Progenitor cell of endocrine pancreas (in vitro differentiated cells): ENCODE results near the gene KRT5. TPM values are rescaled to one million over a fixed set of nuclear protein-coding genes. Genes with fewer than 3 reads are reported as not detected.

Experiments
- DNase-seq: peaks from one replicate; pipeline ENCODE4 v3.0.0; 2021; ENCODE audit warnings: low spot score; ENCODE audit not compliant: unreplicated experiment
- H3K27ac Mint-ChIP-seq: 2 replicates; pipeline ENCODE4 v1.8.0; 2021; ENCODE audit warnings: mild to moderate bottlenecking, moderate library complexity, mixed read lengths
- H3K27me3 Mint-ChIP-seq: 2 replicates; pipeline ENCODE4 v1.8.0; 2021; ENCODE audit warnings: mixed read lengths
- H3K36me3 Mint-ChIP-seq: 2 replicates; pipeline ENCODE4 v1.8.0; 2022; ENCODE audit warnings: mixed read lengths; ENCODE audit not compliant: insufficient read depth
- H3K4me1 Mint-ChIP-seq: 2 replicates; pipeline ENCODE4 v1.8.0; 2021; ENCODE audit warnings: low read depth, mixed read lengths
- H3K4me3 Mint-ChIP-seq: 2 replicates; pipeline ENCODE4 v1.8.0; 2021; ENCODE audit warnings: low read depth, mild to moderate bottlenecking, moderate library complexity, mixed read lengths
- H3K9me3 Mint-ChIP-seq: 2 replicates; pipeline ENCODE4 v1.8.0; 2021; ENCODE audit warnings: low read depth, mixed read lengths
- total RNA-seq: library from RNA; stranded (reverse); gene quantifications from 2 replicates; pipeline ENCODE4 v1.2.1, GENCODE V29; 2021
- TF ChIP-seq, protein P1 (sequence below): fragments of 200-600 bp; sonication (generic); IDR thresholded peaks from one replicate; pipeline ENCODE4 v1.5.0; 2021; ENCODE audit warnings: antibody characterized with exemption, mild to moderate bottlenecking; ENCODE audit not compliant: unreplicated experiment

KRT5 gene
- total RNA-seq, 1 donor from 2014 or later = not detected

DNA sequence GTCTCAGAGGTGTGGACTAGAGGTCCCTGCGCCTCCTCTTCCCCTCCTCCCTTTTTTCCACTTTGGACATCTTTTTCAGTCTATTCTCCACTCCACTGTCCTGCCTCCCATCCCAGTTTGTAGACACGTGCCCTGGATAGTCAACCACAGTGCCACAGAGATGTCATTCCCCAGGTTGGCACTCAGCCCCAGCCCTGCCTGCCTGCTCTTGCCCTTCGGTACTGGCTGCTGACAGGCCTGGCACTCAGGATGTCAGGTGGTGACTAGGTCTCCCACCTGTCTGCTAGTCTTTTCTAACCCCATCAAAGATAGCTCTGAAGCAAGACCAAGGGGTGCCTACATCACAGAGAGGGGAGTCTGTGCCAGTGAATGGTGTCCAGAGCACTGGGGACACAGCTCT, 16.9 kb upstream of the KRT5 start:
- TF ChIP-seq, protein P1, sequence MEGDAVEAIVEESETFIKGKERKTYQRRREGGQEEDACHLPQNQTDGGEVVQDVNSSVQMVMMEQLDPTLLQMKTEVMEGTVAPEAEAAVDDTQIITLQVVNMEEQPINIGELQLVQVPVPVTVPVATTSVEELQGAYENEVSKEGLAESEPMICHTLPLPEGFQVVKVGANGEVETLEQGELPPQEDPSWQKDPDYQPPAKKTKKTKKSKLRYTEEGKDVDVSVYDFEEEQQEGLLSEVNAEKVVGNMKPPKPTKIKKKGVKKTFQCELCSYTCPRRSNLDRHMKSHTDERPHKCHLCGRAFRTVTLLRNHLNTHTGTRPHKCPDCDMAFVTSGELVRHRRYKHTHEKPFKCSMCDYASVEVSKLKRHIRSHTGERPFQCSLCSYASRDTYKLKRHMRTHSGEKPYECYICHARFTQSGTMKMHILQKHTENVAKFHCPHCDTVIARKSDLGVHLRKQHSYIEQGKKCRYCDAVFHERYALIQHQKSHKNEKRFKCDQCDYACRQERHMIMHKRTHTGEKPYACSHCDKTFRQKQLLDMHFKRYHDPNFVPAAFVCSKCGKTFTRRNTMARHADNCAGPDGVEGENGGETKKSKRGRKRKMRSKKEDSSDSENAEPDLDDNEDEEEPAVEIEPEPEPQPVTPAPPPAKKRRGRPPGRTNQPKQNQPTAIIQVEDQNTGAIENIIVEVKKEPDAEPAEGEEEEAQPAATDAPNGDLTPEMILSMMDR = no peak
- H3K9me3 Mint-ChIP-seq = no peaks in the 10 kb centered on the region
- no peak for DNase-seq
- peaks cover 16% of the 10 kb centered on the region for H3K27me3 Mint-ChIP-seq
- H3K4me3 Mint-ChIP-seq = no peak overlapping the region
- H3K27ac Mint-ChIP-seq = no peak overlapping the region
- H3K36me3 Mint-ChIP-seq = no peaks in the 10 kb centered on the region
- H3K4me1 Mint-ChIP-seq = no peaks in the 10 kb centered on the region

GRCh38 chr12:52535574-52535973, 15.4 kb upstream of the KRT5 start:
- Mint-ChIP-seq H3K4me1 (no peaks in the 10 kb centered on the region), H3K9me3 (no peaks in the 10 kb centered on the region), H3K27ac (no peak overlapping the region), H3K27me3 (peaks cover 21% of the 10 kb centered on the region), H3K36me3 (no peaks in the 10 kb centered on the region), H3K4me3 (no peak overlapping the region)
- DNase-seq = no peak
- TF ChIP-seq, protein P1 = no peak

GRCh38 chr12:52534482-52534881, 14.3 kb upstream of the KRT5 start:
- Mint-ChIP-seq H3K27me3 (peaks cover 21% of the 10 kb centered on the region), H3K27ac (no peak overlapping the region), H3K9me3 (no peaks in the 10 kb centered on the region), H3K4me3 (no peak overlapping the region), H3K36me3 (no peaks in the 10 kb centered on the region), H3K4me1 (no peaks in the 10 kb centered on the region)
- DNase-seq = no peak
- TF ChIP-seq, protein P1 = no peak

GRCh38 chr12:52533686-52534470, 13.7 kb upstream of the KRT5 start:
- Mint-ChIP-seq H3K9me3 (no peaks in the 10 kb centered on the region), H3K4me3 (no peak overlapping the region), H3K36me3 (no peaks in the 10 kb centered on the region), H3K27me3 (peaks cover 17% of the 10 kb centered on the region), H3K27ac (no peak overlapping the region), H3K4me1 (no peaks in the 10 kb centered on the region)
- TF ChIP-seq, protein P1 = no peak
- no peak for DNase-seq

DNA sequence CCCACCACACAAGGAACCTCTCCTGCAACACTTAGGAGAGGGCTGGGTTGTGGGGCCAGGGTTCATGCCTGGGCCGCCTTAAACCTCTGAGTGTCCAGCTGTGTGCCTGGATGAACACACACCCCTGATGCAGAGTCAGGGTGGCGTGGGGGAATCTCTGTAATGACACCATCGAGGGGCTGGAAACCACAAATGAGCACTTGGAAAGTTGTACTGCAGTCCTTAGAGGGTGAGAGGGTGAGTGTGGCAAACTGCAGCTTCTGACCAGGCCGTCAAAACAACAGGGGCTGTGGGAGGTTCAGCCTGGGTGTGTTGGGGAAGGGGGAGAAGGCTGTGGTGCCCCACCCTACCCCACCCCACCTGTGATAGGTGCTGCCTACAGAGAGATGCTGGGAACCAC, 12.4 kb upstream of the KRT5 start:
- H3K4me1 Mint-ChIP-seq = no peaks in the 10 kb centered on the region
- TF ChIP-seq, protein P1 = no peak
- DNase-seq = no peak
- H3K27ac Mint-ChIP-seq = no peak overlapping the region
- peaks cover 15% of the 10 kb centered on the region for H3K27me3 Mint-ChIP-seq
- H3K4me3 Mint-ChIP-seq = no peak overlapping the region
- no peaks in the 10 kb centered on the region for H3K9me3 Mint-ChIP-seq
- no peaks in the 10 kb centered on the region for H3K36me3 Mint-ChIP-seq
